T47D (cell line): ENCODE measurements around the gene FA2H.

Experiments
- DNase-seq, 2 experiments: peaks; one replicate each; pipeline versions ENCODE4 v3.0.0 to v3.0.0-alpha.2; 2011 to 2012; ENCODE audit warnings: low read depth in 1 of 2, low spot score in 1 of 2
- JUND ChIP-seq: IDR thresholded peaks from 2 replicates; pipeline ENCODE4 v1.6.1; 2012; ENCODE audit warnings: low read depth
- in situ Hi-C: cut with HindIII; loops from 2 replicates; pipeline ENCODE4 v1.10.0; 2016; ENCODE audit warnings: low sequenced_read_pairs, low pct_unique_long_range_greater_than_20kb

The FA2H gene

DNA sequence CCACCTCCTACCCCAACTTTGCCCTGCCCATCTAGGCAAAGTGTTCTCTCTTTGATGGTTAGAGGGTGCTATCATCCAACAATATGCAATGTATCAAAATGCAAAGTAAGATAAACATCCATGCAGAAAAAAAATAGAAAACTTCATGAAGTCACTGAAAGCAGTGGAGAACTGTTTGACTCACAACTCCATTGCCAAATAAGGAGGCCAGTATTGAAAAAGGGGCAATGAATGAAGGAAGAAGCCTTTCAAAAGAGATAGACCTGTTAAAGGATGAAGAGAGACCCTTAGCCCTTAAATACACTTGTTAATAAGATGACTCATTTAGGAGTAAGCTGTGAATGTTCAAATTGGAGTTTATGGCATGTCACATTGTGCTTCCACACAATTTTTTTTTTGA lies 13.0 kb downstream of the FA2H start:
- in situ Hi-C loops = no loop called here
- no peak for TF ChIP-seq JUND
- DNase-seq = no peak

DNA sequence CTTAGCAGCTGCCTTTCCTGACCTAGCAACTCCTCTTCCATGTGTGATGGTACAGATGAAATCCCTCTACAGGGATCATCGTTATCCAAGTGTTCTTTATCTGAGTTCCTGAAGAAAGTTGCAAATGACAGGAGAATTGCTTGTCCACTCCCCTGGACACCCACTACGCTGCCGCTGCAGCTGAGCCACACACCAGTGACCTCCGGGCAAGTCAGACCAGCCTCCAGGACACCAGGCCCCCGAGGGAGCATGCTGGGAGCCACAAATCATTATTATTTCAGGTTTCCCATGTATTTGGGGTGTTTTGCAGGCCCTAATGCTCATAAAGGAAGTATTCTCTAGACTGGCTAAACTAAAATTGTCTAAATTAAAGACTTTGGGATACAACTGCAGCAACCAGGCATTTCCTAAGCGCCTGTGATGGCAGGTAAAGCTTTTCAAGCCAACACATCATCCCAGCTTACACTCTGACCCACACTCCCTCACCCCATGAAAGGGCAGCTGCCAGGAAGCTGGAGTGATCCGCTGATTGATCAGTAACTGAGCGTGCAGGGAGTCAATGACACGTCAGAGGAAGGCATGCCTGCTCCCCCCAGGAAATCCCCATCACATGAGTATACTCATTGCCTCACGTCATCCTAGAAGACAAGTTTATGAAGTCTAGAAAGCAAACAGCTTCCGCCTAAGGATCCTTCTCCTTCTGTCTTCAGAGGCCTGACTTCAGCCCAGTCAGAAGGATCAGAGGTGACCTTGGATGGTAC lies 14.4 kb downstream of the FA2H start:
- no peak for DNase-seq
- no peak for TF ChIP-seq JUND
- in situ Hi-C loops = no loop called here

DNA sequence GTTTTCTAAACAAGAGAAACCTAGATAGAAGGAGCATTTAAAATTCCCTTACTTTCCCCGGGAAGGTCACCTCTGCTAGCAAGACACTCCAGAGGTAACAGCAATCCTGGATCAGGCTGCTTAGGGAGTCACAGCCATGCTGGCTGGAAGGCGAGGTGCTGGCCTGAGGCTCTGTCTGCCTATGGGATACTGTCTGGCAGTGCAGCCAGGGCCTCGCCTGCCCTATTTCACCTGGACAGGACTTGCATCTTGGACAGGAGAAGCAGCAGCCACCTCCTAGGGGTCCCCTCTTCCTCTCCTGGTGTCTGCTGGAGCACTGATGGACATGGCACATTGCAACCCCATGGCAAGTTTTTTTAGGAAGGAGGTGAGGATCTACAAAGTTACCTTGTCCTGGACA lies 15.1 kb downstream of the FA2H start:
- in situ Hi-C loops = no loop called here
- no peak for TF ChIP-seq JUND
- DNase-seq = no peak

DNA sequence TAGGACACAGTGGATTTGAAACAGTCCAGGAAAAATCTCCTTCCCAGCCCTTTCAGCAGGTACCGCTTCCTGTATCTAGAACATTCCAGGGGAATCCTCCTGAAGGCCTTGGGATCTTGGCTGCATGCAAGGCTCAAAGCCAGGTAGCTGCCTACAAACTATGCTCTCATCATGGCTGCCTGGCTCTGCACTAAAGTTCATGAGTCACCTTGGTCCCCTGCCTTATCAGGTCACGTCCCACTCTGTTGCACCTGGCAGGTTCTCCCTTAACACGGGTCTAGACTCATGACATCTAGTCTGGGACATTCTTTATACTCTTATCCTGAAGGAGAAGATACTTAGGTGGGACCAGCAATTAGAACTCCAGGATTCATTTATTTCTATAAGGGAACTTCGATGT lies 15.8 kb downstream of the FA2H start:
- no peak for DNase-seq
- no peak for TF ChIP-seq JUND
- in situ Hi-C loops = no loop called here

DNA sequence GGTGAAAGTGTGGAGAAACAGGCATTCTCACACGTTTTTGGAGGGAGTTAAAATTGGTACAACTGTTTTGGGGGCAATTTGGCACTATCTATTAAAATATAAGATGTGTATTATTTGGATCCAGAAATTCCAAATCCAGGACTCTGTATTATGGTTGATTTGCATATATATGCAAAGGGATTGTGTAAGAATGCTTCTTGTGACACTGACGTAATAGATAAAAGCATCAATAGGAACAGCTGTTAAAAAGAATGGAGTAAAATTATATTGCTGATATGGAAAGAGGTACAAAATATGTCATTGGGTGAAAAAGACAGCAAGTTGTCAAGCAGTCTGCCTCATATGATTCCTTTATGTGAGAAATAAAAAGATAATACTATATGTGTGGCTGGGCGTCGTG lies 17.3 kb downstream of the FA2H start:
- no peak for DNase-seq
- TF ChIP-seq JUND = no peak
- in situ Hi-C loops = no loop called here

DNA sequence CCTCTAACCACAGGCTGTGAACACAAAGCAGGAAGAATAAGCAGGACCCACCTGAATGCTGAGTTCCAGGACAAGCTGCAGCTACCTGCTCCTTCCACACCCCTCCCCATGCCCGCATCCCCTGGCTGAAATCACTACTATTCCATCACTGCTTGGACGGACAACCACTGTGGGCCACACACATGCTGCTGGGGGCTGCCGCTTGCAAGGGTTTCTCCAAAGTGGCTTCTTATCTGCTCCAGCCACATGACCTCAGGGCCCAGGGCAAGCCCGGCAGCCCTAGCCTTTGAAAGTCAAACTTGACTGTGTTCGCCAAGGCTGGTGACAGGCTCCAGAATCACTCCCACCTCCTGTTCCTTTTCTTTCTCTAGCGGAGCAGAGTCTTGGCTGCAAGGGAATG lies 18.4 kb downstream of the FA2H start:
- no peak for DNase-seq
- TF ChIP-seq JUND = no peak
- in situ Hi-C loops = no loop called here

DNA sequence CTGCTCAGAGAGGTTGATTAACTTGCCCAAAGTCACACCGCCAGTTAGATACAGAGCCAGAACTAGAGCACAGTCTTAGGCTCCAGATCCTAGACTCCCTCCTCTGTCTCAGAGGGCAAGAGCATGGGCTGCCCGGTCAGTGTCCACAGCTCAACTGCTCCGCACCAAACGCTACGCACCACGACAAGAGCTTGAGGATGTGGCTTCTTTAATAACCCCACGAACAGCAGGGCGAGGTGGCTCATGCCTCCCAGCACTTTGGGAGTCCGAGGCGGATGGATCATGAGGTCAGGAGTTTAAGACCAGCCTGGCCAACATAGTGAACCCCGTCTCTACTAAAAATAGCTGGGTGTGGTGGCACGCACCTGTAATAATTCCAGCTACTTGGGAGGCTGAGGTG lies 21.4 kb downstream of the FA2H start:
- in situ Hi-C loops = no loop called here
- no peak for DNase-seq
- TF ChIP-seq JUND = no peak

DNA sequence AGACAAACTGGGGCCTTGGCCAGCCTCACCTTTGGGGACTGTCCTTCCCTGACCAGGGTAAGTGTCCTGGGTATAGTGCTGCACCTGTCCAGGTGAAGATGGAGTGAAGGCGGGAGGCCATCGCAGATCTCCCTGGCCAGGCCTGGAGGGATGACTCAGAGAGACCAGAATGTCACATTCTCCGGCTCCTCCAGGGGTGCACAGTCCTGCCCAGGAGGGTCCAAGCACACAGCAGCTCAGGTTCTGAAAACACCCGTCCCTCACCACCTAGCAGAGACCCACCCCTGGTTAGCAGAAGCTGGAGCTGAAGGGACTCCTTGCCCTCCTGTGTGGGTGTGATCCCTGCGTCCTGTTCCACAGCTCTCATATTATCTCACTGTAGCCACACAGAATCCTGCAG lies 21.9 kb downstream of the FA2H start:
- TF ChIP-seq JUND = no peak
- in situ Hi-C loops = no loop called here
- no peak for DNase-seq

DNA sequence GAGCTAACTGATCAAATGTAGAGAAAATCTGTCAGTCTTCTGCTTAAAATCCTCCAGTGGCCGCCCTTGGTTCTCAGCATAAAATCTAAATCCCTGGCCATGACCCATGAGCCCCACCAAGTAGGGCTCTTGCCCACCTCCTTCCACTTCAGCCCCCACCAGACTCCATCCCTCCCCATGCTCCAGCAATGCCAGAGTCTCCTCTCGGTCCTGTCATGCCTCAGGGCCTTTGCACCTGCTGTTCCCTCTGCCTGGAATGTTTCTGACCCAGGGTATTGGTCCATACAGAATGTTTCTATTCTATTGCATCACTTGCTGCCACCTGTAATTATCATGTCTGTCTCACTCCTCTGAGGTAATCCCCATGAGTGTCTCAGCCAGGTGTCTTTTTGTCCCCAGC lies 22.4 kb downstream of the FA2H start:
- TF ChIP-seq JUND = no peak
- in situ Hi-C loops = no loop called here
- no peak for DNase-seq

DNA sequence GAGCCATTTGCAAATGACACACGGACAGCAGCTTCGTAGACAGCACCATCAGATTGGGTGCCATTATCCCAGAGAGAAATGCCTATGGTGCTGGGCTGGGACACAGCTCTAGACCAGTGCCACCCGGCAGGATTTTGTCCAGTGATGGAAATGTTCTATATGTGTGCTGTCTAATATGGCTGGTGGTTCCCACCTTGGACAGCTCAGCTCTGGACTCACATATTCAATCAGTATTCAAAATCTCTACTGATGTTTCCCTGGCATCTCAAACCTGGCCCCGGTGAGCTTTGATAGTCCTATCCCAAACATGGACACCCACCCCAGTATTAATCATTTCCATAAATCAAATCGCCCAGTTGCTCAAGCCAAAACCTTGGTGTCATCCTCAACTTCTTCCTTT lies 23.0 kb downstream of the FA2H start:
- in situ Hi-C loops = no loop called here
- no peak for TF ChIP-seq JUND
- no peak for DNase-seq

DNA sequence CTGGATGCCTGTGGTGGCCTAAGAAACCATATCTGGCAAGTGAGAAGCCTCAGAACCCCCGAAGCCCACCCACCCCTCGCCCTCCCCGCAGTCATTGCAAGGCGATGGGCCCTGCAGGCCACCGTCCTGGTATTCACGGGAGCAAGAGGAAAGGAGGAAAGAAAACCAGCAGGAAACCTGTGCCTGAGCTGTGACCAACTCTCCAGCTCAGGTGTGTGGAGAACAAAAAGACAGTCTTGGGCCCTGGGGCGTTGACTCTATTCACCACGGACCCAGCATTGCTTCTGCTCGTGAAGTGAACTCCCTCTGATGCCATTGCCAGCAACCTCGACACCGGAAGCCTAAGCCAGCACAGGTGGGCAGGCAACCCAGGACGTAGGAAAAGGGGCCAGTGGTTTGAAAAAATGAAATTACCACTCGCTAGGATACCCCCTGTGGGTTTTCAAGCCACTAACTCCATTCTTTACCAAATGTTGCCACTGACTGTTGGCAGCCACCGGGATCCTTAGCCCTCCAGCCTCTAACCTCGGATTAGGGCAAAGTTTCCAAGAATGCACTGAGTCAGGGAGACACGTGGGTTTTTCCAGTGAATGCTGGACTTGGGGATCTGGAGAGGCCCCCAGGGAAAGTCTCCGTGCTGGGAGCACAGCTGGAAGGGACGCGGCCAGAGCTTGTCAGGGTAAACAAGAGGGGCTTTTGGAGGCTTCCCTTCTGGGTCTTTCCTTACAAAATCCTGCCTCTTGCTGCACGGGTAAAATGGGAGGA lies 25.1 kb downstream of the FA2H start:
- in situ Hi-C loops = no loop called here
- peak in 1 of 2 experiments; percentile 32 for DNase-seq
- TF ChIP-seq JUND = no peak

DNA sequence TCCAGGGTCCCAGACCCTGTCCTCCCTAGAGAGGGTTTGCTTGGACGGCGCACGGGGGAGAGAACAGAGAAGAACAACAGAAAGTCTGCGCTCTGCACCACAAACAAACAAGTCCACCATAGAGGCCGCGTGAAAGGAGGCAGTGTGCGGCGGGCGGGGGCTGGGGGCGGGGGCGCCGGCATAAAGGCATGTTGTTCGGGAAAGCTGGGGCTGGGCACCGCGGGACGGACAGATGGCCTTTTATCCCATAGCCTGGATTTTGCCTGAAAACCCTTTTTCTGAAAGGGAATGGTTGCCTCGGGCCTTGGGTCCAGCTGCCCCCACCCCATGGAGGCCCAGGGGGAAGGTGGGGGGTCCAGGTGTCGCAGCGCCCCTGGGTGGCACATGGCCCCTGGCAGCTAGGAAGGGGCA lies 26.0 kb downstream of the FA2H start:
- TF ChIP-seq JUND = no peak
- in situ Hi-C loops = no loop called here
- DNase-seq = no peak
